HCT116 (cell line): ENCODE data around the gene MED16. TPM values are rescaled to one million over a fixed set of nuclear protein-coding genes. Genes with fewer than 3 reads are reported as not detected.

Source experiments
- ATAC-seq: fragments of 200-7000 bp; cut with Tn5 transposase; 2 replicates; pipeline ENCODE4 v1.9.1; 2020; ENCODE audit warnings: mild to moderate bottlenecking, moderate library complexity
- BruUV-seq: library from RNA; stranded (reverse); fragments of 400-500 nt; replicated peaks from 2 replicates; lab custom pipeline; 2021; lab: Mats Ljungman, UMichigan
- CTCF ChIA-PET: fragments of 300-600 bp; sonication (Branson Sonifier 250); formaldehyde crosslinking; loops from one replicate; lab custom pipeline; 2021; ENCODE audit warnings: antibody characterized with exemption; lab: Charles Lee
- POLR2A ChIA-PET: fragments of 300-600, 350-600 bp; sonication (Branson Sonifier 250); formaldehyde crosslinking; loops from one replicate; lab custom pipeline; 2021; ENCODE audit warnings: antibody characterized with exemption; lab: Charles Lee
- RAD21 ChIA-PET, 2 experiments: fragments of 300-600 bp; sonication (Branson Sonifier 250); formaldehyde crosslinking; loops; one replicate each; lab custom pipeline; 2023; ENCODE audit warnings: low total read pairs in 2 of 2; ENCODE audit not compliant: uncharacterized antibody in 2 of 2, unreplicated experiment in 2 of 2, low non-redundant PET in 1 of 2; lab: Charles Lee
- DNase-seq: peaks from one replicate; pipeline ENCODE4 v3.0.0-alpha.2; 2010; ENCODE audit warnings: low read depth, low spot score
- H2AFZ ChIP-seq: fragments of 200-600 bp; shearing (Covaris generic), sonication (generic); 2 replicates; pipeline ENCODE4 v1.6.1; 2017; ENCODE audit warnings: low read depth, mixed run types, mixed read lengths, antibody characterized with exemption, low read length; ENCODE audit not compliant: poor library complexity, severe bottlenecking
- H3K27ac ChIP-seq: 2 replicates; pipeline ENCODE4 v1.5.1; 2012; ENCODE audit warnings: low read depth, low read length
- H3K27me3 ChIP-seq: fragments of 200-600 bp; sonication (generic); 2 replicates; pipeline ENCODE4 v1.6.1; 2016; ENCODE audit warnings: mixed run types, low read length, mixed read lengths; ENCODE audit not compliant: insufficient read depth
- H3K36me3 ChIP-seq, 2 experiments: fragments of 200-500 bp in 1 of 2; fragments of 200-600 bp in 1 of 2; sonication (Bioruptor generic) in 1 of 2; sonication (generic) in 1 of 2; 2 replicates each; pipeline versions ENCODE4 v1.5.1 to v1.6.1; 2014 to 2016; ENCODE audit warnings: low read length in 2 of 2, inconsistent platforms in 1 of 2, mixed read lengths in 1 of 2, mixed run types in 1 of 2; ENCODE audit not compliant: insufficient read depth in 2 of 2, control insufficient read depth in 1 of 2
- H3K4me1 ChIP-seq, 2 experiments: fragments of 200-600 bp in 1 of 2; sonication (generic) in 1 of 2; 2 replicates each; pipeline versions ENCODE4 v1.5.1 to v1.6.1; 2012 to 2017; ENCODE audit warnings: low read length in 2 of 2, inconsistent platforms in 1 of 2, mild to moderate bottlenecking in 1 of 2, mixed read lengths in 1 of 2, mixed run types in 1 of 2, moderate library complexity in 1 of 2; ENCODE audit not compliant: insufficient read depth in 2 of 2, control insufficient read depth in 1 of 2
- H3K4me2 ChIP-seq: fragments of 200-600 bp; sonication (generic); 2 replicates; pipeline ENCODE4 v1.6.1; 2017; ENCODE audit warnings: mixed run types, low read length, mixed read lengths
- H3K4me3 ChIP-seq, 2 experiments: fragments of 200-600 bp in 1 of 2; sonication (generic) in 1 of 2; replicated peaks in 1 of 2; 2 replicates each; pipeline ENCODE4 v1.5.1; 2011 to 2016; ENCODE audit warnings: low read length in 2 of 2, control low read depth in 1 of 2, low read depth in 1 of 2, mild to moderate bottlenecking in 1 of 2, mixed read lengths in 1 of 2, mixed run types in 1 of 2
- H3K79me2 ChIP-seq: fragments of 200-600 bp; sonication (generic); 2 replicates; pipeline ENCODE4 v1.6.1; 2017; ENCODE audit warnings: mild to moderate bottlenecking, mixed run types, low read length, moderate library complexity, mixed read lengths; ENCODE audit not compliant: insufficient read depth
- H3K9ac ChIP-seq: fragments of 200-600 bp; sonication (generic); 2 replicates; pipeline ENCODE4 v1.6.1; 2016; ENCODE audit warnings: low read length, mixed read lengths
- H3K9me2 ChIP-seq: fragments of 200-600 bp; sonication (generic), shearing (Covaris generic); 2 replicates; pipeline ENCODE4 v1.6.1; 2017; ENCODE audit warnings: mixed run types, mild to moderate bottlenecking, moderate library complexity; ENCODE audit not compliant: insufficient read depth
- H3K9me3 ChIP-seq, 2 experiments: fragments of 200-500 bp in 1 of 2; fragments of 200-600 bp in 1 of 2; sonication (Bioruptor generic) in 1 of 2; sonication (generic) in 1 of 2; 2 replicates each; pipeline ENCODE4 v1.6.1; 2014 to 2017; ENCODE audit warnings: low read length in 2 of 2, mixed read lengths in 2 of 2, inconsistent platforms in 1 of 2, low read depth in 1 of 2, mild to moderate bottlenecking in 1 of 2, mixed run types in 1 of 2, moderate library complexity in 1 of 2; ENCODE audit not compliant: control insufficient read depth in 1 of 2, insufficient read depth in 1 of 2
- H4K20me1 ChIP-seq: fragments of 200-600 bp; sonication (generic), shearing (Covaris generic); 2 replicates; pipeline ENCODE4 v1.6.1; 2017; ENCODE audit warnings: mixed run types, mild to moderate bottlenecking, moderate library complexity; ENCODE audit not compliant: insufficient read depth
- CBX3 ChIP-seq: IDR thresholded peaks from 2 replicates; pipeline ENCODE4 v1.6.1; 2012; ENCODE audit warnings: low read depth
- CEBPB ChIP-seq: IDR thresholded peaks from 2 replicates; pipeline ENCODE4 v1.6.1; 2012; ENCODE audit warnings: low read depth
- CTCF ChIP-seq, 3 experiments: fragments of 200-600 bp in 1 of 3; sonication (generic) in 1 of 3; IDR thresholded peaks in 2 of 3; conservative IDR thresholded peaks in 1 of 3; 2 replicates each; pipeline ENCODE4 v1.5.1; 2012 to 2017; ENCODE audit warnings: low read depth in 2 of 3, low read length in 2 of 3, antibody characterized with exemption in 1 of 3, borderline replicate concordance in 1 of 3, control low read depth in 1 of 3, mild to moderate bottlenecking in 1 of 3, mixed read lengths in 1 of 3, mixed run types in 1 of 3, moderate library complexity in 1 of 3; ENCODE audit not compliant: insufficient read depth in 1 of 3
- EGR1 ChIP-seq: IDR thresholded peaks from 2 replicates; pipeline ENCODE4 v1.6.1; 2012; ENCODE audit warnings: low read depth
- ELF1 ChIP-seq: IDR thresholded peaks from 2 replicates; pipeline ENCODE4 v1.6.1; 2012; ENCODE audit warnings: low read depth, borderline replicate concordance
- EZH2 ChIP-seq: fragments of 200-600 bp; sonication (generic); IDR thresholded peaks from 2 replicates; pipeline ENCODE4 v1.6.1; 2017; ENCODE audit warnings: antibody characterized with exemption, mixed run types
- JUND ChIP-seq: IDR thresholded peaks from 2 replicates; pipeline ENCODE4 v1.6.1; 2012
- MAX ChIP-seq: IDR thresholded peaks from 2 replicates; pipeline ENCODE4 v1.6.1; 2012
- POLR2AphosphoS5 ChIP-seq: IDR thresholded peaks from 2 replicates; pipeline ENCODE4 v1.6.1; 2011; ENCODE audit warnings: mild to moderate bottlenecking, low read depth, low read length, moderate library complexity
- REST ChIP-seq: IDR thresholded peaks from 2 replicates; pipeline ENCODE4 v1.6.1; 2012; ENCODE audit warnings: low read depth
- SRF ChIP-seq: IDR thresholded peaks from 2 replicates; pipeline ENCODE4 v1.6.1; 2012; ENCODE audit warnings: low read depth
- TCF7L2 ChIP-seq: IDR thresholded peaks from 2 replicates; pipeline ENCODE4 v1.7.0; 2011; ENCODE audit warnings: borderline replicate concordance, inconsistent platforms; ENCODE audit not compliant: insufficient read depth, insufficient read length; ENCODE audit errors: extremely low read depth
- YY1 ChIP-seq: IDR thresholded peaks from 2 replicates; pipeline ENCODE4 v1.6.1; 2011; ENCODE audit warnings: low read length, low read depth, moderate library complexity, mild to moderate bottlenecking; ENCODE audit not compliant: insufficient replicate concordance; ENCODE audit errors: extremely low read depth
- ZBTB33 ChIP-seq: IDR thresholded peaks from 2 replicates; pipeline ENCODE4 v1.6.1; 2011; ENCODE audit warnings: mild to moderate bottlenecking, low read length, moderate library complexity; ENCODE audit not compliant: insufficient replicate concordance; ENCODE audit errors: extremely low read depth
- ZFX ChIP-seq: fragments of 450-650 bp; IDR thresholded peaks from 2 replicates; pipeline ENCODE4 v1.6.1; 2017
- ZNF274 ChIP-seq: fragments of 200-500 bp; sonication (Bioruptor generic); IDR thresholded peaks from 2 replicates; pipeline ENCODE4 v1.6.1; 2014; ENCODE audit warnings: mild to moderate bottlenecking, low read depth, low read length, inconsistent platforms
- intact Hi-C: fragments of 100-400 bp; cut with micrococcal nuclease; formaldehyde crosslinking; loops from 2 replicates; pipeline ENCODE4 v1.10.0; 2022
- total RNA-seq: library from RNA; stranded (reverse); gene quantifications from one replicate; pipeline ENCODE4 v1.2.1, GENCODE V29; 2021; ENCODE audit not compliant: unreplicated experiment
- TF ChIP-seq, protein P1 (sequence below): IDR thresholded peaks from 2 replicates; pipeline ENCODE4 v1.6.1; 2012

The MED16 gene
- total RNA-seq, 1 experiment from 2014 or later: 73.6 TPM

- TF ChIP-seq MAX: no peak
- TF ChIP-seq, all 23 proteins: peak for 0
These were observed 13.5 kb upstream of the MED16 start (continued) for GRCh38 chr19:906480-906879.

- no peaks in the 10 kb centered on the region for H3K9me2 ChIP-seq
- BruUV-seq: no TSS peak
- H3K9me3 ChIP-seq: no peaks in the 10 kb centered on the region
- H3K4me3 ChIP-seq: no peak overlapping the region
- intact Hi-C loops: no loop called here
- no peak for DNase-seq
- CTCF ChIA-PET: interaction anchor here (1.3 kb wide), 1 partner anchor 394 kb away, joined by 3 read pairs; no protein-coding TSS in a partner anchor
- peaks cover 0 to under 1% of the 10 kb centered on the region in 2 experiments; a peak in 2 of 4 replicates for H3K36me3 ChIP-seq
- H3K4me1 ChIP-seq: peaks cover 15 to 32% of the 10 kb centered on the region in 2 experiments
- RAD21 ChIA-PET: no interaction called here
- H3K4me2 ChIP-seq: no peak overlapping the region
- H3K9ac ChIP-seq: no peak overlapping the region
- no peak overlapping the region for H3K27ac ChIP-seq
- POLR2A ChIA-PET: no interaction called here
- peaks cover 4% of the 10 kb centered on the region; the same call in 1 of the 2 replicates for H4K20me1 ChIP-seq
- no peaks in the 10 kb centered on the region for H3K27me3 ChIP-seq
- no peak overlapping the region for H2AFZ ChIP-seq
- peaks cover 53% of the 10 kb centered on the region for H3K79me2 ChIP-seq
- no peak for ATAC-seq
- TF ChIP-seq, protein P1, sequence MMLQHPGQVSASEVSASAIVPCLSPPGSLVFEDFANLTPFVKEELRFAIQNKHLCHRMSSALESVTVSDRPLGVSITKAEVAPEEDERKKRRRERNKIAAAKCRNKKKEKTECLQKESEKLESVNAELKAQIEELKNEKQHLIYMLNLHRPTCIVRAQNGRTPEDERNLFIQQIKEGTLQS: no peak
- TF ChIP-seq POLR2AphosphoS5 (no peak), SRF (no peak), EGR1 (no peak), JUND (no peak), ZBTB33 (no peak), ZFX (no peak), TCF7L2 (no peak), REST (no peak), CTCF (IDR thresholded peaks at IDR 0.05 in 2 of 3, conservative IDR thresholded peaks at IDR 0.05 in 1 of 3; ENCODE audit: borderline replicate concordance in 1 of 3, insufficient read depth in 1 of 3, low read depth in 2 of 3, low read length in 2 of 3) (no peak), YY1 (no peak), ELF1 (no peak), MAX (no peak), CBX3 (no peak), ZNF274 (no peak), CEBPB (no peak), EZH2 (no peak)
These were observed 11.6 kb upstream of the MED16 start for GRCh38 chr19:904545-904944.
